C4-2B (cell line): ENCODE results near the gene TRMT61B.

Experiments
- ZFX ChIP-seq: fragments of 450-650 bp; IDR thresholded peaks from 2 replicates; pipeline ENCODE4 v1.6.1; 2017
- TF ChIP-seq, protein P1 (sequence below): fragments of 450-650 bp; conservative IDR thresholded peaks from 2 replicates; pipeline ENCODE4 v1.5.1; 2017; ENCODE audit warnings: mild to moderate bottlenecking

- TF ChIP-seq, protein P1, sequence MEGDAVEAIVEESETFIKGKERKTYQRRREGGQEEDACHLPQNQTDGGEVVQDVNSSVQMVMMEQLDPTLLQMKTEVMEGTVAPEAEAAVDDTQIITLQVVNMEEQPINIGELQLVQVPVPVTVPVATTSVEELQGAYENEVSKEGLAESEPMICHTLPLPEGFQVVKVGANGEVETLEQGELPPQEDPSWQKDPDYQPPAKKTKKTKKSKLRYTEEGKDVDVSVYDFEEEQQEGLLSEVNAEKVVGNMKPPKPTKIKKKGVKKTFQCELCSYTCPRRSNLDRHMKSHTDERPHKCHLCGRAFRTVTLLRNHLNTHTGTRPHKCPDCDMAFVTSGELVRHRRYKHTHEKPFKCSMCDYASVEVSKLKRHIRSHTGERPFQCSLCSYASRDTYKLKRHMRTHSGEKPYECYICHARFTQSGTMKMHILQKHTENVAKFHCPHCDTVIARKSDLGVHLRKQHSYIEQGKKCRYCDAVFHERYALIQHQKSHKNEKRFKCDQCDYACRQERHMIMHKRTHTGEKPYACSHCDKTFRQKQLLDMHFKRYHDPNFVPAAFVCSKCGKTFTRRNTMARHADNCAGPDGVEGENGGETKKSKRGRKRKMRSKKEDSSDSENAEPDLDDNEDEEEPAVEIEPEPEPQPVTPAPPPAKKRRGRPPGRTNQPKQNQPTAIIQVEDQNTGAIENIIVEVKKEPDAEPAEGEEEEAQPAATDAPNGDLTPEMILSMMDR = no peak
- TF ChIP-seq ZFX = no peak
These were observed 27.9 kb upstream of the TRMT61B start for GRCh38 chr2:28898048-28898447.
